SK-N-MC (cell line): ENCODE results near the gene TUBD1.

Source experiments
- EZH2 ChIP-seq: fragments of 200-600 bp; sonication (generic); IDR thresholded peaks from one replicate; pipeline ENCODE4 v1.6.1; 2017; ENCODE audit warnings: antibody characterized with exemption
- POLR2AphosphoS5 ChIP-seq: IDR thresholded peaks from 2 replicates; pipeline ENCODE4 v1.6.1; 2012; ENCODE audit warnings: mild to moderate bottlenecking, low read depth, low read length, borderline replicate concordance

DNA sequence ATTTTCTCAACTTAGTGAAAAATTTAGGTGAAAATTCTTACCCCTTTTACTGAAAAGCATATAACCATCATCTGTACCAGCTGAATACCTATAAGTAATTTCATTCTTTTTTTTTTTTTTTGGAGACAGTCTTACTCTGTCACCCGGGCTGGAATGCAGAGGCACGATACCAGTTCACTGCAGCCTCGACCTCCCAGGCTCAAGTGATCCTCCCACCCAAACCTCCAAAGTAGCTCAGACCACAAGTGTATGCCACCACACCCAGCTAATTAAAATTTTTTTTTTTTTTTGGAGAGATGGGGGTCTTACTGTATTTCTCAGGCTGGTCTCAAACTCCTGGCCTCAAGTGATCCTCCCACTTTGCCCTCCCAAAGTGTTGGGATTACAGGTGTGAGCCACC, 33.8 kb downstream of the TUBD1 start:
- no peak for TF ChIP-seq POLR2AphosphoS5
- no peak for TF ChIP-seq EZH2
